ENCODE data around the gene ABLIM2. TPM values are rescaled to one million over a fixed set of nuclear protein-coding genes. Genes with fewer than 3 reads are reported as not detected.

Gene ABLIM2
- polyA plus RNA-seq, 4 donors, result 1.1 to 12.7 (median 4.4) TPM

DNA sequence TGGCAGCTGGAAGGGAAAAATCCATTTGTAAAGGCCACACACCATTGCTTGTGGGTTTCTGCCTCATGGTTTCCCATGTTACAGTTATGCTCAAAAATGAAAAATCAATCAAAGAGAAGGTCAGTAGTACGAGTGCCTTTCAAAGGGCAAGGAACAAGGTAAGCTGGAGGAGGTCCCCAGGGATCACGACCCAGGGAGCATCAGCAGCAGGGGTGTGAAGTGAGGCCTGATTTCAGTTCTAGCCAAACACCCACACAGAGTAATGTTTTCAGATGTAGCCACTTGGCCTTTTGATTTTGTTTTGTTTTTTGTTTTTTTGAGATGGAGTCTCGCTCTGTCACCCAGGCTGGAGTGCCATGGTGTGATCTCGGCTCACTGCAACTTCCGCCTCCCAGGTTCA is 149.5 kb downstream of the ABLIM2 start:
- WGBS, 3 donors, result 85 to 89% (median 87%) methylated on average over 5 of the region's 5 CpGs
- FAIRE-seq (no peak), DNase-seq (no peak)
- H3K9me3 ChIP-seq (ENCODE audit: control insufficient read depth in 2 of 2, insufficient read depth in 1 of 2, low read depth in 1 of 2, low read length in 1 of 2), result no peaks in the 10 kb centered on the region
- no peak overlapping the region for H3K27ac ChIP-seq (ENCODE audit: low read depth in 1 of 3, low read length in 2 of 3)
- H3K4me3 ChIP-seq (ENCODE audit: low read depth in 1 of 3, low read length in 3 of 3), result no peak overlapping the region
- peaks cover 0 to 2% (median 0%) of the 10 kb centered on the region in 3 donors for H3K36me3 ChIP-seq (ENCODE audit: control insufficient read depth in 3 of 3, insufficient read depth in 2 of 3, low read depth in 1 of 3, low read length in 3 of 3)
- no peaks in the 10 kb centered on the region for H3K27me3 ChIP-seq (ENCODE audit: control insufficient read depth in 3 of 3, insufficient read depth in 3 of 3, low read length in 3 of 3)
- H3K4me1 ChIP-seq (ENCODE audit: control insufficient read depth in 3 of 3, insufficient read depth in 2 of 3, low read depth in 1 of 3, low read length in 2 of 3), result peaks cover 0 to 10% (median 0%) of the 10 kb centered on the region in 3 donors

DNA sequence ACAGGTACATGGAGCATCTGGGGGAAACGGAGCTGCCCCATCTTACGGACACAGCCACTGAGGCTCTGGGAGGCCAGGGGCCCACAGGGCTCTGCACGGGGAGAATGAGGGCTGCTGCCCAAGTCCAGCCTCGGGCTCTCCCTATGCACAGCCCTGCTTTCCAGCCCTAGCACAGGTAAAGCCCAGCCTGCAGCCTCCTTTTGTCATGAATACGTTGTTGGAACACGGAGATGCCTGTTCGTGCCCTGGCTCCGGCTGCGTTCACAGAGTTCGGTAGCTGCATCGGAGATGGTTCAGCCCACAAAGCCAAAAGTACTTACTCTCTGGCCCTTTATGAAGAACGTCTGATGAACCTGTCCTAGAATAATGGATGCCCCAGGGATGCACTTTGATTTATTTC is 150.2 kb downstream of the ABLIM2 start:
- Histone ChIP-seq H3K9me3 (ENCODE audit: control insufficient read depth in 2 of 2, insufficient read depth in 1 of 2, low read depth in 1 of 2, low read length in 1 of 2) (no peaks in the 10 kb centered on the region), H3K27me3 (ENCODE audit: control insufficient read depth in 3 of 3, insufficient read depth in 3 of 3, low read length in 3 of 3) (no peaks in the 10 kb centered on the region), H3K4me3 (ENCODE audit: low read depth in 1 of 3, low read length in 3 of 3) (no peak overlapping the region), H3K27ac (ENCODE audit: low read depth in 1 of 3, low read length in 2 of 3) (no peak overlapping the region), H3K36me3 (ENCODE audit: control insufficient read depth in 3 of 3, insufficient read depth in 2 of 3, low read depth in 1 of 3, low read length in 3 of 3) (peaks cover 0 to 2% (median 0%) of the 10 kb centered on the region in 3 donors), H3K4me1 (ENCODE audit: control insufficient read depth in 3 of 3, insufficient read depth in 2 of 3, low read depth in 1 of 3, low read length in 2 of 3) (peaks cover 0 to 10% (median 0%) of the 10 kb centered on the region in 3 donors)
- DNase-seq (no peak), FAIRE-seq (no peak)
- WGBS, 3 donors, result 83 to 89% (median 84%) methylated on average over 12 of the region's 12 CpGs

DNA sequence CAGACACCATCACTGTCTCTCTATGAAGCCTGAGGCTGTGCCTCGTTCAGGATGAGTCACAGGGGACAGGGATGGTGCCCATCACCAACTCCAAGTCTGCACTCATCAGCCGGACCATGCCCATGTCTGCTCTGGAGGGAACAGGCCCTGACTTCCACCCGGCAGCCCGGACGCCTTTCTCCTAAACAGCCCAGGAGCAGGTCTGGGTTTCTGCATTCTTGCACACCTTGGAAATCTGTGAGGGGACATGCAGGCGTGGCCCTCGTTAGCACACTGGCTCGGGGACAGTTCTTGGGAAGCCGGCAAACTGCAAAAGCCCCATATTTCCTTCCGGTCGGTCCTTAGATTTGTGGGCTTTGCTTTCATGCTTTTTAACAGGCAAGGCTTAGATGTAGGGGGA is 151.0 kb downstream of the ABLIM2 start:
- no peaks in the 10 kb centered on the region for H3K9me3 ChIP-seq (ENCODE audit: control insufficient read depth in 2 of 2, insufficient read depth in 1 of 2, low read depth in 1 of 2, low read length in 1 of 2)
- H3K27ac ChIP-seq (ENCODE audit: low read depth in 1 of 3, low read length in 2 of 3), result no peak overlapping the region
- no peak overlapping the region for H3K4me3 ChIP-seq (ENCODE audit: low read depth in 1 of 3, low read length in 3 of 3)
- H3K36me3 ChIP-seq (ENCODE audit: control insufficient read depth in 3 of 3, insufficient read depth in 2 of 3, low read depth in 1 of 3, low read length in 3 of 3), result peaks cover 0 to 2% (median 0%) of the 10 kb centered on the region in 3 donors
- FAIRE-seq, result no peak
- H3K4me1 ChIP-seq (ENCODE audit: control insufficient read depth in 3 of 3, insufficient read depth in 2 of 3, low read depth in 1 of 3, low read length in 2 of 3), result peaks cover 0 to 10% (median 0%) of the 10 kb centered on the region in 3 donors
- DNase-seq, result no peak
- WGBS, 3 donors, result 85 to 90% (median 88%) methylated on average over 11 of the region's 11 CpGs
- no peaks in the 10 kb centered on the region for H3K27me3 ChIP-seq (ENCODE audit: control insufficient read depth in 3 of 3, insufficient read depth in 3 of 3, low read length in 3 of 3)

DNA sequence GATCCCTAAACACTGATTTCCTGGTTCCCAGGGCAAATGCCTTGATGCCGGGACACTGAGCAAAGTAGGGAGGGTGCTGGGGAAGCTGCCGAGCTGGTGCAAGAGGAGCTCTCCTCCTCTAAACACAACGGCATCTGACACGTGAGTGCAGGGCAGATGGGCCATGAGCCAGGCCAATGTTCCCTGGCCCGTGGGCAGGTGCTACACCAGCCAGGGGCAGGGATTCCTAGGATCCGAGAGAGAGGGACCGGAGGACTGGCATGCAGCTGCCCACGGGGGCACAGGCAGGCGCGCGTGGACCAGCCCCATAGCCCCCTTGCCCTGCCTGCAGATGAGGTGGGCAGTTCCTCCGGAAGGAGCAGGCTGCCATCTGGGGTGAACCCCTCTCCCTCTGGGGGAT is 152.1 kb downstream of the ABLIM2 start:
- H3K27me3 ChIP-seq (ENCODE audit: control insufficient read depth in 3 of 3, insufficient read depth in 3 of 3, low read length in 3 of 3), result no peaks in the 10 kb centered on the region
- no peak overlapping the region for H3K27ac ChIP-seq (ENCODE audit: low read depth in 1 of 3, low read length in 2 of 3)
- no peak overlapping the region for H3K4me3 ChIP-seq (ENCODE audit: low read depth in 1 of 3, low read length in 3 of 3)
- H3K9me3 ChIP-seq (ENCODE audit: control insufficient read depth in 2 of 2, insufficient read depth in 1 of 2, low read depth in 1 of 2, low read length in 1 of 2), result no peaks in the 10 kb centered on the region
- FAIRE-seq (no peak), DNase-seq (no peak)
- WGBS, 3 donors, result 59 to 69% (median 60%) methylated on average over 9 to 12 of the region's 12 CpGs
- H3K36me3 ChIP-seq (ENCODE audit: control insufficient read depth in 3 of 3, insufficient read depth in 2 of 3, low read depth in 1 of 3, low read length in 3 of 3), result peaks cover 0 to 2% (median 0%) of the 10 kb centered on the region in 3 donors
- H3K4me1 ChIP-seq (ENCODE audit: control insufficient read depth in 3 of 3, insufficient read depth in 2 of 3, low read depth in 1 of 3, low read length in 2 of 3), result peaks cover 0 to 10% (median 0%) of the 10 kb centered on the region in 3 donors

DNA sequence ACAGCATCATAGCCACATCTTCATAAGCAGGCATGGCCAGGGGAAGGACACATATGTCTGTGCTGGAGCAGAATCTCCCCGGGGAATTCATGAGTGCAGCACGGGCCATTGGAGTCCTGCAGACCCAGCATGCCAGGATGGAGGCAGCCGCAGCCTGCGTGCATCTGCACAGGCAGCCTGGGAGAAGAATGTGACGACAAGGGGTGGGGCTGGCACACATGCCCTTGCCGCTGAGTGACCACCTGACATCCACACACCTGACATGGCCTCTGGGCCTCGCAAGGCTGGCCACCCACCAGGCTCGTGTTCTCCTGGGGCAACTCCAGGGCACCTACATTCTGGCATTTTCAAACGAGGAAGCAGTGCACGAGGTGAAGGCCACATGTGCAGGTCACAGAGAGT is 152.8 kb downstream of the ABLIM2 start:
- Histone ChIP-seq H3K27ac (ENCODE audit: low read depth in 1 of 3, low read length in 2 of 3) (no peak overlapping the region), H3K36me3 (ENCODE audit: control insufficient read depth in 3 of 3, insufficient read depth in 2 of 3, low read depth in 1 of 3, low read length in 3 of 3) (peaks cover 0 to 2% (median 0%) of the 10 kb centered on the region in 3 donors), H3K4me3 (ENCODE audit: low read depth in 1 of 3, low read length in 3 of 3) (no peak overlapping the region), H3K27me3 (ENCODE audit: control insufficient read depth in 3 of 3, insufficient read depth in 3 of 3, low read length in 3 of 3) (no peaks in the 10 kb centered on the region), H3K9me3 (ENCODE audit: control insufficient read depth in 2 of 2, insufficient read depth in 1 of 2, low read depth in 1 of 2, low read length in 1 of 2) (no peaks in the 10 kb centered on the region), H3K4me1 (ENCODE audit: control insufficient read depth in 3 of 3, insufficient read depth in 2 of 3, low read depth in 1 of 3, low read length in 2 of 3) (peaks cover 0 to 7% (median 0%) of the 10 kb centered on the region in 3 donors)
- 81 to 83% (median 81%) methylated on average over 10 of the region's 10 CpGs for WGBS, 3 donors
- FAIRE-seq, result no peak
- DNase-seq, result no peak

DNA sequence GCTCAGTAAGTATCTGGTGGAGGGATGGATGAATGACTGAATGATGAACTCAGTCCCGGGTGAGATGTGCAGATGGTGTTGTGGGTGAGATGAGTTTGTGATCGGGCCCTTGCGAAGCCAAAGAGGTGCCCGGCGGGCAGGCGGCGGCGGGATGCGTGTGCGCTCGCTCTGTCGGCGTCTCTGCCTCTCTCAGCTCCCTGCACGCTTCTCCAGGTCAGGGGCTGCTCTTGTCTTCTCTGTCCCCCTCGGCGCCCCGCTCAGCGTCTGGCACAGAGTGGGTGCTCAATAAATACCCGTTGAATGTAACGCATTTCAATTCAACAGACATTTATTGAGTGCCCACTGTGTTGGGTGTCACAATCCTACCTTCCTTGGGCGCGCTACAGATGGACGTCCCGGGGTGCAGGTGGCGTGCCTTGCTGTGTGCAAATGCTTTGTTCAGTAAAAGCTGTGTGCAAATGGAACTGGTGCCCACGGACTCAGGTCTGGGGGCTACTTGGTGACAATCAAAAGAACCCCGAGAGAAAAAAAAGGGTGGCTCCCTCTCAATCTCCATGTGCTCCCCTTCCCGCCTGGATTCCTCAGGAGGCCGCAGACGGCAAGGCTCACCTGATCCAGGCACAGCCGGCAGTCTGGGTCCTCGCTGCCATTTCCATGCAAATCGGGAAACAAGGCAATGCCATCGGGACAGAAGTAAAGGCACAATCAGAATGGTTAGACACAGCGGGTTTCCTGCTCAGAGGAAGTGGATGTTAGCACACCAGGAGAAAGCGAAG is 153.4 kb downstream of the ABLIM2 start:
- peaks cover 0 to 2% (median 0%) of the 10 kb centered on the region in 3 donors for H3K36me3 ChIP-seq (ENCODE audit: control insufficient read depth in 3 of 3, insufficient read depth in 2 of 3, low read depth in 1 of 3, low read length in 3 of 3)
- DNase-seq (no peak), FAIRE-seq (no peak)
- H3K4me1 ChIP-seq (ENCODE audit: control insufficient read depth in 3 of 3, insufficient read depth in 2 of 3, low read depth in 1 of 3, low read length in 2 of 3), result peaks cover 0 to 5% (median 0%) of the 10 kb centered on the region in 3 donors
- H3K9me3 ChIP-seq (ENCODE audit: control insufficient read depth in 2 of 2, insufficient read depth in 1 of 2, low read depth in 1 of 2, low read length in 1 of 2), result no peaks in the 10 kb centered on the region
- WGBS, 3 donors, result 92 to 95% (median 93%) methylated on average over 35 to 36 of the region's 36 CpGs
- no peak overlapping the region for H3K4me3 ChIP-seq (ENCODE audit: low read depth in 1 of 3, low read length in 3 of 3)
- no peaks in the 10 kb centered on the region for H3K27me3 ChIP-seq (ENCODE audit: control insufficient read depth in 3 of 3, insufficient read depth in 3 of 3, low read length in 3 of 3)
- H3K27ac ChIP-seq (ENCODE audit: low read depth in 1 of 3, low read length in 2 of 3), result no peak overlapping the region

DNA sequence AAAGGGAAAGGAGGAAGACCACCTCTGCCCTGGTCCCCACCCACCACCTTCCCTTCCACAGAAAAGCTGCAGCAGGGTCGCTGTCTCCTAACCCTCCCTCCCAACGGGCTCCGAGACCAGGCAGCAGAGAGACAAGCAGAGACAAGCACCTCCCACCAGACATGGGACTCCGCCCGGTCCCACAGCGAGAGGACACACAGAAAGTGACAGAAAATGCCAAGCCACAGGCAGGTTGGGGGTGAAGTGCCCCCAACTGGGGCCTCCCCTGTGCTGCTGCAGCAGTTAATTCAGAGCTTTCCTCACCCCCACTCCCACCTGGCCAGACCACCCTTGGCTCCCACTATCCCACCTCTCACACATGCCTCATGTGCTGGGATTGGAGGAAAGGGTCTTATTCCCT is 154.5 kb downstream of the ABLIM2 start:
- DNase-seq (no peak), FAIRE-seq (no peak)
- Histone ChIP-seq H3K36me3 (ENCODE audit: control insufficient read depth in 3 of 3, insufficient read depth in 2 of 3, low read depth in 1 of 3, low read length in 3 of 3) (peaks cover 0 to 2% (median 0%) of the 10 kb centered on the region in 3 donors), H3K4me1 (ENCODE audit: control insufficient read depth in 3 of 3, insufficient read depth in 2 of 3, low read depth in 1 of 3, low read length in 2 of 3) (no peaks in the 10 kb centered on the region), H3K4me3 (ENCODE audit: low read depth in 1 of 3, low read length in 3 of 3) (no peak overlapping the region), H3K9me3 (ENCODE audit: control insufficient read depth in 2 of 2, insufficient read depth in 1 of 2, low read depth in 1 of 2, low read length in 1 of 2) (no peaks in the 10 kb centered on the region), H3K27me3 (ENCODE audit: control insufficient read depth in 3 of 3, insufficient read depth in 3 of 3, low read length in 3 of 3) (no peaks in the 10 kb centered on the region), H3K27ac (ENCODE audit: low read depth in 1 of 3, low read length in 2 of 3) (no peak overlapping the region)
- WGBS, 3 donors, result 62 to 86% (median 73%) methylated on average over 6 of the region's 6 CpGs

DNA sequence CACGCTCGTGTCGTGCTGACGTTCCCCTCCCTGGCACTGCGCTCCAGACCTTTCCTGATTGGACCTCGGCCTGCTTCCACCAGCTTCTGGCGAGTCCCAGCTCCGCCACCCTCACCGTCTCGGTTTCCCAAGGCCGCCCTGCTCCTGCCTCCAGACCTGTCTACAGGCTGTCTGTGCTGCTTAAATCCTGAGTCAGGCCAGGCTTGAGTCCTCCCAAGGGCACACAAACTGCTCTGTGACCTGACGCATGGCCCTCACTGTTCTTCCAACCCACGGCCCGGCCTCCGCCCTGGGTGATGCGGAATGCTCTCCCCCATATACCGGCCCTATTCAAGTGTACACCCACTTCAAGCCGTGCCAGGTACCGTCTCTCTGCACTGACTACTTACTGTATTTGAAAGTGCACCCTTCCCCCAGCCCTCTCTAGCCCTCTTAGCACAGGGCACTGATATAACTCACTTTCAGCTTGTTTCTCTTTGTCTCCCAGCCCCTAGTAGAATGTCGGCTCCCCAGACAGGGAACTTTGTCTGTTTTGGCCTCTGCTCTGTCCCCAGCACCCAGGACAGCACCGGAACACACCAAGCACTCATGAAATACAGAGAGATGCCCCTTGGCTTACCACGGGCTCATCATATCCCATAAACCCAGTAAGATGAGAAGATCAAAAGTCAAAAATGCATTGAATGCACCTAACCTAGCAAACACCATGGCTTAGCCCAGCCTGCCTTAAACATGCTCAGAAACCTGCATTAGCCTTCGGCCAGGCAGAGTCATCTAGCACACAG is 155.9 kb downstream of the ABLIM2 start:
- DNase-seq (no peak), FAIRE-seq (no peak)
- Histone ChIP-seq H3K36me3 (ENCODE audit: control insufficient read depth in 3 of 3, insufficient read depth in 2 of 3, low read depth in 1 of 3, low read length in 3 of 3) (peaks cover 0 to 2% (median 0%) of the 10 kb centered on the region in 3 donors), H3K4me3 (ENCODE audit: low read depth in 1 of 3, low read length in 3 of 3) (no peak overlapping the region), H3K27ac (ENCODE audit: low read depth in 1 of 3, low read length in 2 of 3) (no peak overlapping the region), H3K4me1 (ENCODE audit: control insufficient read depth in 3 of 3, insufficient read depth in 2 of 3, low read depth in 1 of 3, low read length in 2 of 3) (no peaks in the 10 kb centered on the region), H3K9me3 (ENCODE audit: control insufficient read depth in 2 of 2, insufficient read depth in 1 of 2, low read depth in 1 of 2, low read length in 1 of 2) (no peaks in the 10 kb centered on the region), H3K27me3 (ENCODE audit: control insufficient read depth in 3 of 3, insufficient read depth in 3 of 3, low read length in 3 of 3) (no peaks in the 10 kb centered on the region)
- WGBS, 3 donors, result 86 to 90% (median 87%) methylated on average over 23 of the region's 23 CpGs

All from small intestine (tissue), 7 donors.